ENCODE measurements around the gene EPHB4.

GRCh38 chr7:100839361-100839760 is 12.0 kb upstream of the EPHB4 start:
- TF ChIP-seq CTCF (IDR thresholded peaks at IDR 0.05) = no peak
- no peak for TF ChIP-seq ZFX (IDR thresholded peaks at IDR 0.05; ENCODE audit: borderline replicate concordance)
